HEK293 (cell line): ENCODE measurements around the gene ACER3.

ENCODE experiments used
- CTCF ChIA-PET: fragments of 350-600 bp; formaldehyde crosslinking; extraction: SDS; loops from one replicate; lab custom pipeline; 2021; ENCODE audit warnings: antibody characterized with exemption; lab: Yijun Ruan, JAX
- POLR2A ChIA-PET: fragments of 300-600 bp; formaldehyde crosslinking; extraction: SDS; loops from one replicate; lab custom pipeline; 2020; ENCODE audit warnings: antibody characterized with exemption, inconsistent platforms; lab: Yijun Ruan, JAX
- H3K27ac ChIP-seq: fragments of 200-500 bp; sonication (Bioruptor generic); 2 replicates; pipeline ENCODE4 v1.5.1; 2014; ENCODE audit warnings: low read depth, low read length, control low read depth, inconsistent platforms; ENCODE audit errors: extremely low read depth
- H3K36me3 ChIP-seq, 2 experiments: fragments of 200-500 bp in 1 of 2; sonication (Bioruptor generic) in 1 of 2; 1 replicate in 1 of 2; 2 replicates in 1 of 2; pipeline ENCODE4 v1.5.1; 2014 to 2017; ENCODE audit warnings: inconsistent platforms in 2 of 2, low read length in 2 of 2; ENCODE audit not compliant: control insufficient read depth in 2 of 2, insufficient read depth in 1 of 2
- H3K4me1 ChIP-seq: fragments of 200-500 bp; sonication (Bioruptor generic); 2 replicates; pipeline ENCODE4 v1.5.1; 2014; ENCODE audit warnings: mild to moderate bottlenecking, low read length, inconsistent platforms; ENCODE audit not compliant: control insufficient read depth, insufficient read depth
- H3K4me3 ChIP-seq: 2 replicates; pipeline ENCODE4 v1.5.1; 2011; ENCODE audit warnings: low read depth, mild to moderate bottlenecking, control low read depth, low read length, moderate library complexity
- H3K9me3 ChIP-seq: fragments of 200-500 bp; sonication (Bioruptor generic); 2 replicates; pipeline ENCODE4 v1.5.1; 2014; ENCODE audit warnings: low read depth, low read length, inconsistent platforms; ENCODE audit not compliant: control insufficient read depth, insufficient read depth
- BCL11A ChIP-seq: fragments of 450-650 bp; formaldehyde crosslinking; IDR thresholded peaks from 2 replicates; pipeline ENCODE4 v1.5.1; 2016; ENCODE audit warnings: low read depth, missing biosample characterization, missing genetic modification characterization
- IKZF3 ChIP-seq: fragments of 450-650 bp; IDR thresholded peaks from 2 replicates; pipeline ENCODE4 v1.5.0; 2018; ENCODE audit warnings: missing biosample characterization, mild to moderate bottlenecking, missing genetic modification characterization, moderate library complexity
- OVOL3 ChIP-seq: fragments of 450-650 bp; formaldehyde crosslinking; IDR thresholded peaks from 2 replicates; pipeline ENCODE4 v1.5.1; 2016; ENCODE audit warnings: missing biosample characterization, missing genetic modification characterization
- PRDM1 ChIP-seq: fragments of 450-650 bp; formaldehyde crosslinking; IDR thresholded peaks from 2 replicates; pipeline ENCODE4; 2016; ENCODE audit warnings: missing biosample characterization, missing genetic modification characterization
- TRIM28 ChIP-seq: IDR thresholded peaks from 2 replicates; pipeline ENCODE4 v1.6.1; 2011; ENCODE audit warnings: low read length, control low read depth, borderline replicate concordance
- ZBTB21 ChIP-seq: fragments of 450-650 bp; formaldehyde crosslinking; IDR thresholded peaks from 2 replicates; pipeline ENCODE4 v1.5.1; 2017; ENCODE audit warnings: missing biosample characterization, missing genetic modification characterization
- ZBTB48 ChIP-seq: fragments of 450-650 bp; formaldehyde crosslinking; IDR thresholded peaks from 2 replicates; pipeline ENCODE4 v1.5.1; 2016; ENCODE audit warnings: missing biosample characterization, missing genetic modification characterization
- ZFP3 ChIP-seq: fragments of 450-650 bp; formaldehyde crosslinking; IDR thresholded peaks from 2 replicates; pipeline ENCODE4 v1.5.1; 2016; ENCODE audit warnings: low read depth, missing biosample characterization, missing genetic modification characterization
- ZNF169 ChIP-seq: fragments of 450-650 bp; formaldehyde crosslinking; IDR thresholded peaks from 2 replicates; pipeline ENCODE4 v1.5.1; 2016; ENCODE audit warnings: missing biosample characterization, missing genetic modification characterization
- ZNF174 ChIP-seq: fragments of 450-650 bp; formaldehyde crosslinking; IDR thresholded peaks from 2 replicates; pipeline ENCODE4 v1.5.0; 2017; ENCODE audit warnings: missing biosample characterization, mild to moderate bottlenecking, missing genetic modification characterization
- ZNF2 ChIP-seq: fragments of 450-650 bp; formaldehyde crosslinking; IDR thresholded peaks from 2 replicates; pipeline ENCODE4 v1.5.1; 2016; ENCODE audit warnings: missing biosample characterization, missing genetic modification characterization
- ZNF311 ChIP-seq: fragments of 450-650 bp; formaldehyde crosslinking; IDR thresholded peaks from 2 replicates; pipeline ENCODE4 v1.5.1; 2017; ENCODE audit warnings: missing biosample characterization, missing genetic modification characterization, borderline replicate concordance
- ZNF335 ChIP-seq: fragments of 450-650 bp; formaldehyde crosslinking; conservative IDR thresholded peaks from 2 replicates; pipeline ENCODE4 v1.5.1; 2016; ENCODE audit warnings: missing biosample characterization, missing genetic modification characterization
- ZNF341 ChIP-seq: fragments of 450-650 bp; formaldehyde crosslinking; IDR thresholded peaks from 2 replicates; pipeline ENCODE4; 2016; ENCODE audit warnings: low read depth, missing biosample characterization, missing genetic modification characterization
- ZNF350 ChIP-seq: fragments of 450-650 bp; formaldehyde crosslinking; IDR thresholded peaks from 2 replicates; pipeline ENCODE4 v1.5.0; 2017; ENCODE audit warnings: missing biosample characterization, mild to moderate bottlenecking, missing genetic modification characterization
- ZNF391 ChIP-seq: fragments of 450-650 bp; formaldehyde crosslinking; IDR thresholded peaks from 2 replicates; pipeline ENCODE4 v1.5.1; 2016; ENCODE audit warnings: low read depth, missing biosample characterization, missing genetic modification characterization, borderline replicate concordance
- ZNF404 ChIP-seq: fragments of 450-650 bp; formaldehyde crosslinking; IDR thresholded peaks from 2 replicates; pipeline ENCODE4 v1.5.1; 2017; ENCODE audit warnings: missing biosample characterization, missing genetic modification characterization
- ZNF488 ChIP-seq: fragments of 450-650 bp; formaldehyde crosslinking; IDR thresholded peaks from 2 replicates; pipeline ENCODE4 v1.5.1; 2016; ENCODE audit warnings: missing biosample characterization, missing genetic modification characterization
- ZNF510 ChIP-seq: fragments of 450-650 bp; formaldehyde crosslinking; IDR thresholded peaks from 2 replicates; pipeline ENCODE4 v1.5.1; 2018; ENCODE audit warnings: mild to moderate bottlenecking, missing genetic modification characterization, missing biosample characterization; ENCODE audit not compliant: insufficient replicate concordance
- ZNF530 ChIP-seq: fragments of 450-650 bp; formaldehyde crosslinking; IDR thresholded peaks from 2 replicates; pipeline ENCODE4 v1.5.1; 2016; ENCODE audit warnings: low read depth, missing biosample characterization, missing genetic modification characterization
- ZNF561 ChIP-seq: fragments of 450-650 bp; IDR thresholded peaks from 2 replicates; pipeline ENCODE4 v1.5.1; 2018; ENCODE audit warnings: missing biosample characterization, missing genetic modification characterization, borderline replicate concordance
- ZNF571 ChIP-seq: fragments of 450-650 bp; formaldehyde crosslinking; IDR thresholded peaks from 2 replicates; pipeline ENCODE4 v1.5.0; 2017; ENCODE audit warnings: missing biosample characterization, missing genetic modification characterization
- ZNF585B ChIP-seq: fragments of 450-650 bp; formaldehyde crosslinking; IDR thresholded peaks from 2 replicates; pipeline ENCODE4 v1.5.1; 2016; ENCODE audit warnings: missing biosample characterization, missing genetic modification characterization
- ZNF670 ChIP-seq: fragments of 450-650 bp; formaldehyde crosslinking; IDR thresholded peaks from 2 replicates; pipeline ENCODE4 v1.5.1; 2016; ENCODE audit warnings: missing biosample characterization, missing genetic modification characterization, low read depth
- ZNF677 ChIP-seq: fragments of 450-650 bp; IDR thresholded peaks from 2 replicates; pipeline ENCODE4 v1.5.0; 2018; ENCODE audit warnings: missing biosample characterization, mild to moderate bottlenecking, missing genetic modification characterization, moderate library complexity
- ZNF701 ChIP-seq: fragments of 450-650 bp; formaldehyde crosslinking; IDR thresholded peaks from 2 replicates; pipeline ENCODE4 v1.5.1; 2016; ENCODE audit warnings: missing biosample characterization, missing genetic modification characterization
- ZNF777 ChIP-seq: fragments of 450-650 bp; formaldehyde crosslinking; IDR thresholded peaks from 2 replicates; pipeline ENCODE4 v1.5.1; 2017; ENCODE audit warnings: missing biosample characterization, missing genetic modification characterization, borderline replicate concordance
- ZXDB ChIP-seq: fragments of 450-650 bp; formaldehyde crosslinking; IDR thresholded peaks from 2 replicates; pipeline ENCODE4 v1.5.1; 2016; ENCODE audit warnings: missing biosample characterization, missing genetic modification characterization
- TF ChIP-seq, protein P1 (sequence below): fragments of 450-650 bp; formaldehyde crosslinking; IDR thresholded peaks from 2 replicates; pipeline ENCODE4 v1.5.1; 2017; ENCODE audit warnings: missing biosample characterization, mild to moderate bottlenecking, missing genetic modification characterization, moderate library complexity
- TF ChIP-seq, protein P2 (sequence below): fragments of 450-650 bp; formaldehyde crosslinking; IDR thresholded peaks from 2 replicates; pipeline ENCODE4 v1.5.1; 2016; ENCODE audit warnings: missing biosample characterization, missing genetic modification characterization
- TF ChIP-seq, protein P3 (sequence below): fragments of 450-650 bp; IDR thresholded peaks from 2 replicates; pipeline ENCODE4 v1.5.1; 2018; ENCODE audit warnings: missing biosample characterization, missing genetic modification characterization

The ACER3 gene

GRCh38 chr11:76861490-76861953 lies 804 bp downstream of the ACER3 start:
- 0 out of 2 replicates have a peak, but pooled peaks have one; percentile 44 for TF ChIP-seq ZNF335
- TF ChIP-seq ZFP3 (tag by site-specific recombination) = no peak
- no peak for TF ChIP-seq OVOL3 (tag by site-specific recombination)
- no peak for TF ChIP-seq ZNF530 (tag by site-specific recombination)
- peak; percentile 62 for TF ChIP-seq PRDM1 (tag by site-specific recombination)
- no peak for TF ChIP-seq ZNF391 (tag by site-specific recombination)
- 0 out of 2 replicates have a peak, but pooled peaks have one; percentile 0 for TF ChIP-seq IKZF3 (tag by site-specific recombination)
- TF ChIP-seq ZNF350 (tag by site-specific recombination) = no peak
- no peak for TF ChIP-seq ZNF174 (tag by site-specific recombination)
- TF ChIP-seq ZNF510 = no peak
- no peak for TF ChIP-seq ZNF404 (tag by site-specific recombination)
- TF ChIP-seq BCL11A (tag by site-specific recombination) = no peak
- TF ChIP-seq ZNF585B = no peak
- TF ChIP-seq ZNF311 = no peak
- TF ChIP-seq, protein P1, sequence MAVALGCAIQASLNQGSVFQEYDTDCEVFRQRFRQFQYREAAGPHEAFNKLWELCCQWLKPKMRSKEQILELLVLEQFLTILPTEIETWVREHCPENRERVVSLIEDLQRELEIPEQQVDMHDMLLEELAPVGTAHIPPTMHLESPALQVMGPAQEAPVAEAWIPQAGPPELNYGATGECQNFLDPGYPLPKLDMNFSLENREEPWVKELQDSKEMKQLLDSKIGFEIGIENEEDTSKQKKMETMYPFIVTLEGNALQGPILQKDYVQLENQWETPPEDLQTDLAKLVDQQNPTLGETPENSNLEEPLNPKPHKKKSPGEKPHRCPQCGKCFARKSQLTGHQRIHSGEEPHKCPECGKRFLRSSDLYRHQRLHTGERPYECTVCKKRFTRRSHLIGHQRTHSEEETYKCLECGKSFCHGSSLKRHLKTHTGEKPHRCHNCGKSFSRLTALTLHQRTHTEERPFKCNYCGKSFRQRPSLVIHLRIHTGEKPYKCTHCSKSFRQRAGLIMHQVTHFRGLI (tag by site-specific recombination) = peak; percentile 89
- TF ChIP-seq ZNF561 = no peak
- no peak for TF ChIP-seq ZXDB (tag by site-specific recombination)
- no peak for TF ChIP-seq ZNF488
- no peak for TF ChIP-seq ZNF677
- no peak for TF ChIP-seq ZNF169 (tag by site-specific recombination)
- TF ChIP-seq ZNF2 = no peak
- no peak for TF ChIP-seq TRIM28
- TF ChIP-seq ZNF701 (tag by site-specific recombination) = no peak
- TF ChIP-seq ZNF777 (tag by site-specific recombination) = no peak
- TF ChIP-seq ZNF670 = no peak
- no peak for TF ChIP-seq ZNF571 (tag by site-specific recombination)
- TF ChIP-seq ZNF341 (tag by site-specific recombination) = no peak
- TF ChIP-seq ZBTB48 = peak; percentile 68
- TF ChIP-seq, protein P2, sequence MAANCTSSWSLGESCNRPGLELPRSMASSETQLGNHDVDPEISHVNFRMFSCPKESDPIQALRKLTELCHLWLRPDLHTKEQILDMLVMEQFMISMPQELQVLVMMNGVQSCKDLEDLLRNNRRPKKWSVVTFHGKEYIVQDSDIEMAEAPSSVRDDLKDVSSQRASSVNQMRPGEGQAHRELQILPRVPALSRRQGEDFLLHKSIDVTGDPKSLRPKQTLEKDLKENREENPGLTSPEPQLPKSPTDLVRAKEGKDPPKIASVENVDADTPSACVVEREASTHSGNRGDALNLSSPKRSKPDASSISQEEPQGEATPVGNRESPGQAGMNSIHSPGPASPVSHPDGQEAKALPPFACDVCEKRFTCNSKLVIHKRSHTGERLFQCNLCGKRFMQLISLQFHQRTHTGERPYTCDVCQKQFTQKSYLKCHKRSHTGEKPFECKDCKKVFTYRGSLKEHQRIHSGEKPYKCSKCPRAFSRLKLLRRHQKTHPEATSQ (tag by site-specific recombination) = no peak
- TF ChIP-seq, protein P3, sequence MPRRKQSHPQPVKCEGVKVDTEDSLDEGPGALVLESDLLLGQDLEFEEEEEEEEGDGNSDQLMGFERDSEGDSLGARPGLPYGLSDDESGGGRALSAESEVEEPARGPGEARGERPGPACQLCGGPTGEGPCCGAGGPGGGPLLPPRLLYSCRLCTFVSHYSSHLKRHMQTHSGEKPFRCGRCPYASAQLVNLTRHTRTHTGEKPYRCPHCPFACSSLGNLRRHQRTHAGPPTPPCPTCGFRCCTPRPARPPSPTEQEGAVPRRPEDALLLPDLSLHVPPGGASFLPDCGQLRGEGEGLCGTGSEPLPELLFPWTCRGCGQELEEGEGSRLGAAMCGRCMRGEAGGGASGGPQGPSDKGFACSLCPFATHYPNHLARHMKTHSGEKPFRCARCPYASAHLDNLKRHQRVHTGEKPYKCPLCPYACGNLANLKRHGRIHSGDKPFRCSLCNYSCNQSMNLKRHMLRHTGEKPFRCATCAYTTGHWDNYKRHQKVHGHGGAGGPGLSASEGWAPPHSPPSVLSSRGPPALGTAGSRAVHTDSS (tag by site-specific recombination) = no peak
- TF ChIP-seq ZBTB21 = no peak
- H3K27ac ChIP-seq = peak overlapping the region; percentile 88; the same call in 1 of the 2 replicates
- ChIA-PET CTCF (interaction anchor here (0.8 to 1.0 kb wide), 2 partner anchors 27 to 58 kb away, joined by 3 read pairs; no protein-coding TSS in a partner anchor), POLR2A (no interaction called here)
- peak overlapping the region; percentile 87 for H3K4me3 ChIP-seq
- no peaks in the 10 kb centered on the region for H3K9me3 ChIP-seq
- H3K4me1 ChIP-seq = no peaks in the 10 kb centered on the region
- peaks cover 0 to 4% of the 10 kb centered on the region in 2 experiments; a peak in 1 of 3 replicates for H3K36me3 ChIP-seq
